Measurements from ENCODE around the gene TLX1.

DNA sequence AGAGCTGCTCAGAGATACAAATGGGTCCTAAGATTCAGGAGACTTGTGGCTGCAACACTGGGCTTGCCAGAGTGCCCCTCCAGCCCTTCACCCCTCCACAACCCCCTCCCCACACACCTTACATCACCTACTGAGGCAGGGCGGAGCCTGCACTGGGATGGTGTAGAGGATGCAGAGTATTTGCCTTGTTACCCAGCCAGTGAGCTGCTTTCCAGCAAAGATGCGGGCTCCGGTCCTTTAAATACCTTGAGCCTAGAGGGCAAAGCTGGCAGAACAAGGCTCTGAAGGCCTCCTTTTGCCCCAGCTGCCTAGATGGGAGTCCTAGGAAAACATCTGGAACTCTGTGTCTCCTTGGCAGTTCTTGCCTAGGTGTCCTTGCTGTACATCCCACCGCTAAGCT, 34.7 kb upstream of the TLX1 start:
- TF ChIP-seq, protein P1, sequence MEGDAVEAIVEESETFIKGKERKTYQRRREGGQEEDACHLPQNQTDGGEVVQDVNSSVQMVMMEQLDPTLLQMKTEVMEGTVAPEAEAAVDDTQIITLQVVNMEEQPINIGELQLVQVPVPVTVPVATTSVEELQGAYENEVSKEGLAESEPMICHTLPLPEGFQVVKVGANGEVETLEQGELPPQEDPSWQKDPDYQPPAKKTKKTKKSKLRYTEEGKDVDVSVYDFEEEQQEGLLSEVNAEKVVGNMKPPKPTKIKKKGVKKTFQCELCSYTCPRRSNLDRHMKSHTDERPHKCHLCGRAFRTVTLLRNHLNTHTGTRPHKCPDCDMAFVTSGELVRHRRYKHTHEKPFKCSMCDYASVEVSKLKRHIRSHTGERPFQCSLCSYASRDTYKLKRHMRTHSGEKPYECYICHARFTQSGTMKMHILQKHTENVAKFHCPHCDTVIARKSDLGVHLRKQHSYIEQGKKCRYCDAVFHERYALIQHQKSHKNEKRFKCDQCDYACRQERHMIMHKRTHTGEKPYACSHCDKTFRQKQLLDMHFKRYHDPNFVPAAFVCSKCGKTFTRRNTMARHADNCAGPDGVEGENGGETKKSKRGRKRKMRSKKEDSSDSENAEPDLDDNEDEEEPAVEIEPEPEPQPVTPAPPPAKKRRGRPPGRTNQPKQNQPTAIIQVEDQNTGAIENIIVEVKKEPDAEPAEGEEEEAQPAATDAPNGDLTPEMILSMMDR (IDR thresholded peaks at IDR 0.05; ENCODE audit: low read depth, low read length) = no peak
- TF ChIP-seq EZH2phosphoT487 (IDR thresholded peaks at IDR 0.05; ENCODE audit: low read depth) = no peak

Measured in OCI-LY3 (cell line).